GM21529 (cell line): ENCODE data around the gene CALB2.
"Not testable (repeated sequence)": the region's sequence is repeated elsewhere in the genome, so short reads cannot be mapped to it uniquely, and the experiment has no call there.

Experiments
- ATAC-seq: cut with Tn5 transposase; IDR thresholded peaks from one replicate; pipeline ENCODE4 v1.9.1; 2021; ENCODE audit not compliant: unreplicated experiment

Gene CALB2

DNA sequence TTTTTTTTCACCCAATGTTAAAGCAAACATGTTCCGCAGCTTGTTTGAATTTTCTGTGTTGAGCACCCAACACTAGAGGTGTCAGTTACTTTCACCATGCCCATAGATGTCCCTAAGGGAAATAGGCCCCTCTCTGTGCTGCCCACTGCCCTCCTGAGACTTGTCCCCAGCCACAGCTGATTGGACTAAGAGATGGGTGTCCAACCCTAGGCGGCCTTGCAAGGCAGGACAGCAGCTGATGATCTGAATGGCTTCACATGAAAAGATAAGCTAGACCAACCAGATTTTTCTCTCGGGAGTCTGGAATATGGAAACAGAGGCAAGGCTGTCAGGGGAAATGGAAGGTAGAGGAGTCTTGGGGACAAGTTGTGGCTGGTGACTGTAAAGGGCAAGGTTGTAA, 6.1 kb upstream of the CALB2 start:
- no peak for ATAC-seq

DNA sequence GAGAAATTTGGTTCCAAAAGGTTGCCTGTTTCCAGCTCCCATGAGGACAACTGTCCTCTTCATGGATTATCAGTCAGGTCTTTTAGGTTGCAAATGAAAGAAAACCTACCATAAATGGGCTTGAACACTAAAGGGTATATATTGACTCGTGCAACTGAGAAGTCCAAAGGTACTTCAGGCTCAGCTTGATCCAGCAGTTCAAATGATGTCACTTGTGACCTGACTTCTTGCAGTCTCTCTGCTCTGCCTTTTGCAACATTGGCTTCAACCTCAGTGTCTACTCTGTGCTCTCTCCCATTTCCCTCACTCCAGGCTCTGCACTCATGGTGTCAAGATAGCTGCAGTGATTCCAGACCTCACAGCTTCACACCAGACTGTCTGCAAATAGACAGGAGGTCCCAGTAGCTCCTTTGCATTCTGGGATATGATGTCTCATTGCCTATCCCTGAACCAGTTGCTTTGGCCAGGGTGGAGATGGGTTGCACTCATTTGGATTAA, 5.5 kb upstream of the CALB2 start:
- no peak for ATAC-seq

DNA sequence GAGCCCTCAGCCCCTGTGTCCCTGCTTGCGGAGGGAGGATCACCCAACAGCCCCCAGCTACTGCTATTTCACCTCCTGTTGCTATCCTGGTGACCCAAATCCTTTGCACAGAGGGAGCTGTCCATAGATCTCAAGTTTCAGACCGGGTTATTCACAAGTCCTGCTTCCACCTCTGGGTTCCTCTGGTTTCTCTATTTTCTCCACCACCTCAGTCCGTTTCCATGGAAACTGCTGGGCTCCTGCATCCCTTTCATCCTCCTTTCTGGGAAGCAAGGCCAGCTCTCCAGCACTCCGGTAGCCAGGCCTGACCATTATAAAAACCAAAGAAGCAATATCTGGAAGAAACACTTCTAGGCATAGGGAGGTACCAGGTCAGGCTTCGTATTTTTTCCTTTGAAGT, 4.8 kb upstream of the CALB2 start:
- ATAC-seq = no peak

DNA sequence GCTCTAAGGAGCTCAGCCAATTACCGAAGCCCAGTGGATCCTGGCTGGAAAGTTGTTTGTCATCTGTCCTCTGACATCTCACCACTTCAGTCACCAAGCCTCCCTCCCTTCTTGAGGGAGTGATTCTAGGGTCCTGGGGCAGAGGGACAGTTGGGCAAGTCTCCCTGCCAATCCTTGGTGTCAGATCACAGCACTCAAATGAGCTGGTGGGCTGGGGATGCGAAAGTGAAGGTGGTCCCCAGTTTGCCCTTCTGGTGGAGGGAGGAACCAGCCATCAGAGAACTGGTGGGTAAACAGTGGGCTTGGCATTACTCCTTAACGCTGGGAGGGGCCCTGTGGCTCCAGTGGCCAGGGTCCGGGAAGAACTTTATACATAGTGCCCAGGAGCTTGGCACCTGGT, 4.4 kb upstream of the CALB2 start:
- no peak for ATAC-seq

DNA sequence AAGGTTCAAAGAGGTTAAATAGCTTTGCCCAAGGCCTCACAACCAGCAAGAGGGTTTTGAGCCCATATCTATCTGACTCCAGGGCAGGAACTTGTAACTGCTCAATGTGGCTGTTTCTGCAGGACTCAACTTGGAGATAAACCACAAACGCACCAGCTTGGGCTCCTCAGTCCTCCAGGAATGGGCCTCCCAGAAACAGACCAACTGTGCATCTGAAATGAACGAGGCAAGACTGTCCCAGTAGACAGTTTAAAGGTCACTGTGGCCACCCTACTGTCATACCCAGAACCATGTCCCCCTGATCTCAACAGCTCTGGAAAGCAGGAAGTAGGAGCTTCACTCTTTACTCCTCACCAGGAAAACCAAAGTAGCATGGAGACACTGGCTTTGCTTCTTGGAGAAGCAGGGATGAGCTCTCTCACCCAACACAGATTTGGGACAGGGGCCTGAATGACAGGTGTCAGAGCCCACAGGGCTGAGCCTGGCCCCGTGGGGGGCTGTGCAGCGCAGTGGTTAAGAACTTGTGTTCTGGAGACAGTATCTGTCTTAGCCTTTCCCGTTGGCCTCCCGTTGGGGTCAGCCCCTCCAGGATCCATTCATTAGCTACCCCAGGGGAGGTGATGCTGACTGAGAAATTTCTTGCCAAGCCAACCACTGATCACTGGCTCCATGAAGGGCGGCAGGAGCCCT, 2.3 kb upstream of the CALB2 start:
- ATAC-seq = no peak

DNA sequence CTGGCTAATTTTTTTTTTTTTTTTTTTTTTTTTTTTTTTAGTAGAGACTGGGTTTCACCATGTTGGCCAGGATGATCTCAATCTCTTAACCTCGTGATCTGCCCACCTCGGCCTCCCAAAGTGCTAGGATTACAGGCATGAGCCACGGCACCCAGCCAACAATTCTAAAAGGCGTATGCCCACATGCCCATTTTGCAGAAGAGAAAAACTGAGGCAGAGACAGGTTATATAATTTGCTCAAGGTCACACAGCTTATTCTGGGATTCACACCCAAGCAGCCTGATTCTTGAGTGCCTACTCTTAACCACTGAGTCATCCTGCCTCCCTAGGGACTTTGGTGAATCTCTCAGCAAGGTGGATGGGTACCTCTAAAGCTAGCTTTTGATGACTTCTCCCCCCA, 1.6 kb upstream of the CALB2 start:
- not testable (repeated sequence) for ATAC-seq

DNA sequence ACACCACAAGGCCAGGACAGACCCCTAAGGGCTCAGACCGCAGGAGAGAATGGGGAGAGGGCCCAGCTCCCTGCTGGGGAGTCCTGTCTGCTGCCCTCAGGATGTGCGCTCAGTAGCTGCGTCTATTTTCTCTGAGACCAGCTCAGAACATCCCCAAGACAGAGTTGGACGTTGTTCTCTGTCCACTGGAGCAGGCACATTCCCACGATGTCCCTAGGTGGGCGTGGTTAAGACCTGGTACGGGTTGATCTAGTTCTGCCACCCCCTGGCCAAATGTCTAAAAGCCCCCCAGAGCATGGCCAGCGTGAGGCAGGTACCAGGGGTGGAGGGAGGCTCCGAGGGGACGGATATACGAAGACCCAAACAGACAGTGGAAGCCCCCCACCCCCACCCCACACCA, 842 bp upstream of the CALB2 start:
- no peak for ATAC-seq

DNA sequence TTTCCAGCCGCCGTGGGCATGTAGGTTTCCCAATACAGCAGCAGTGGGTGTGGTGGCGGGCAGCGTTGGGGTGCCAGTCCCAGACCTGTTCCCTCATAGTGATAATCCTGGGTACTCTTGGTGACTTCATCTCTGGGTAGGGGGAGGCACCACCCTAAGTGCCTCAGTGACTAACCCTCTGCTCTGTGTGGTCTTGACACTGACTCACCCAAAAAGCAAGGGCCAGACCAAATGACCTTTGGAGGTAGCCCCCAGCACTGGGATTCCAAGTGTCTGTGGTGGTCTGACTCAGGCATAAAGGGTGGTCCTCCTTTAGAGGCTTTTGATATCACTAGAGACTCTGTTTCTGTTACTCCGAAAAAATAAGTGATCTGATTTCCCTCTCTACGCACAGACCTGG, 908 bp downstream of the CALB2 start:
- no peak for ATAC-seq

DNA sequence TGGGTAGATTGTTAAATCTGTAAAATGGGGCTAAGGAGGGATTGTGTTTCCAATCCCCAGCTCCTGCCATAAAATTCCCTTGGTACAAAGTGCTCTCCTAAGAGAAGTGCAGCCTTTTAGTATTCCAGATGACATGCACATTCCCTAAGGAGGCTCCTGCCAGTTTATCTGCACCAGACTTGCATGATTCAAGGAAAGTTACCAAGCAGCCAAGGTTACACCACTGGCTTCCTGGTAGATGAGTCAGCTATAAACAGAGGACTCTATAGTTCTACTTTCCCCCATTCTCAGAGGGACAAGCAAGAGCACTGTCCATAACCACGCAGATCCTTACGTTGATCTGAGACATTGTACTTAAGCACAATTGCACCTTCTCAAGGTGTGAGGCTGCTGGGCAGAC, 1.9 kb downstream of the CALB2 start:
- no peak for ATAC-seq

DNA sequence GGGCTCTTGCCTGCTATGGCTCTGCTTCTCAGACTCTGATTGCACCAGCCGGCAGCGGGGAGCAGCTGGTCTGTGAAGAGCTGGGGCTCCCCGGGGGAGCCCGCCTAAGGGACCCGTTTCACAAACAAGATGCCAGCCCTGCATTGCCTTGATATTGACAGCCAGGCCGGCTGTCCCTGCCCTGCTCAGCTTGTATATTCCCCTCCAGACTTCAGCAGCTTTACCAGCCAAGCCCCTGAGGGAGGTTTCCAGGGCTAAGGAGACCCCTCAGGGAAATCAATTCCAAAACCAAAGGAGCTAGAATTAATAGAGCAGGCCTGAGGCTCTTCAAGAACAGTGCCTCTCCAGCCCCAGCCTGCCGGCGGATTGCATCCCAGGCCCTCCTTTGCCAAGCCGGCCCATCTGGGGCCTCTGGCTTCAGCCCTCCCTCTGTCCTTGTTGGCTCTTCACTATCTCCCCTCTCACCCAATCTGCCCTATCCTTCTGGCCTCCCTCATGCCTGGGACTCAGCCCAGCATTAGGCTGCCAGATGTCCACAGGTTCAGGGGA, 5.7 kb downstream of the CALB2 start:
- ATAC-seq = no peak

DNA sequence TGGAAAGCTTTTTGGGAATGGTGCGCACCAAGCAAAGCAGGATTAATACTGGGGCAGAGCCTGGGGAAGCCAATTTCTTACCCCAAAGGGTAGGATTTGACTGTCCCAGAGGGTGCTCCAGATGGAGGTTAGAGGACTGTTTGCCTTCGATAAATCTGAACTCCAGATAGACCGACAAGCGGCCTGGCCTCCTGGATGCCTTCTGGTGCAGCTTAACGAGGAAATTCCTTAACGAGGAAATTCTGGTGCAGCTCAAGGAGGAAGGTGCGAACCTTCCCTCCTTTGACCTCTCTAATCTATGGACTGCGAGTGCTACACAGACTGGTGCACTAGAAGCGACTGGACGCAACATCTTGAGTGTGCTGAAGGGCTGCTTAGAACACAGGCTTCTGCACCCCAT, 6.5 kb downstream of the CALB2 start:
- no peak for ATAC-seq

DNA sequence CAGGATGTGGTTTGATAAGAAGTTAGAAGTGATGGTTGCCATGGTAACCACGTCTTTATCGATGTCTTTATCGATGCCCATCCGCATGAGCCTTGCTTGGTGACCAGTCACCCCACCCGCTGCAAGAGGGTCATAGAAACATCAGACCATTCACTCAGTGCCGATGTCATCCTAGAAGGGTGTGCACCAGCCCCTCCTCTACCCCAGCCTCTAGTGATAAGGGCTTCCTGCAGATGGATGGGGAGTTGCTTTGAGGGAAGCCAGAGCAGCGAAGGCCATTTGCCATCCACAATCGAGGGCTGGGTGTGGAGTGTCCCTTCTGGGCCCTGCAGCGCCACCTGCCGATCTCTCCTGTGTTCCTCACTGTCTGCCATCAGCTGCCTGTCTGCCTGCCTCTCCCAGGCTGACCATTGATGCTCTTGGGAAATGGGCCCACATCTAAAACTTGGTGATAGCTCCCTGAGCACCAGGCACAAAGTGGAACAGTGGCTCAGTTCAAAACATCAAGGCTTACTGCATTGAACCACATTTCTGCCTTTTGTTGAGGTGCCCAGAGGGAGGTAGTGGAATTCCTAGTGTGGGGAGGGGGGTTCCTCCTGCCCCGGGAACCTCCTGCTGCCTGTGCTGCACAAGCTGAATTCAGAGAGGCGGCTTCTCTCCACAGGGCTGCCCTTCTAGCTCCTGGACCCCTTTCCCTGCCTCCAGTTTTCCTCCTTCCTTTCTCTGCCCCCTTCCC, 8.9 kb downstream of the CALB2 start:
- ATAC-seq = no peak

DNA sequence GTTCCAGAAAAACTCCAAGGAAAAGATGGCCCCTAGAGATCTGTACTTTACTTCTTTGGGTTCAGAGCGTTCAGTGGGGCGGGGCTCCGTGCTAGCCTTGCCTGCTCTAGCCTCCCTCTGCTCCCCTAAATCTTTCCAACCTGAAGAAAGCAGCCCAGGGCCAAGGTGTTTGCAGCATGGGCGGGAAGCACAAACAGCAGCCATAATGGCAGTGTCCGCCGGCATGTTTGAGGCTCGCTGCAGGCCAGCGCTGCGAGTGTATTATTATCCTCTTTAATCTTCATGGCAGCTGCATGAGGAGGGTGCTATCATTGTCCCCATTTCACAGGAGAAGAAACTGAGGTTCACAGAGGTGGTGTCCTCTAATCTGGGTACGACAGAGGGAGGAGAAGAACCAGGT, 10.4 kb downstream of the CALB2 start:
- ATAC-seq = no peak

DNA sequence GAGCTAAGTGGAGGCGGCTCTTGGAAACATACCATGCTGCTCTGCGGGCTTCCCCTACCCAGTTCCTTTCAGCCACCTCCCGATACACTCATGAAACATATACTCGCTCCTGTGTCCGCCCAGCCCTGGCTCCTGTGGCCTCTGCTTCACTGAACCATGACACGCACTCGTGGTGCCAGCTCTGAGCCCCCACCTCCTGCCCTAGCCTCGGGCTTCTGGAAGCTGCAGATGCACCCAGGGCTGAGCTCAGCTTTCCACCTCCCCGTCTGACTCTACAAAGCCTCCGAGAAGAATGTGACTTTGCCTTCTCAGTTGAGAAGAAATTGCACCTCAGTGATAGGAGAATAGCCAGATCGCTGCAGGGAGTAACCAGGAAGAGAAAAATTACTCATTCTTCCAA, 11.0 kb downstream of the CALB2 start:
- ATAC-seq = no peak

DNA sequence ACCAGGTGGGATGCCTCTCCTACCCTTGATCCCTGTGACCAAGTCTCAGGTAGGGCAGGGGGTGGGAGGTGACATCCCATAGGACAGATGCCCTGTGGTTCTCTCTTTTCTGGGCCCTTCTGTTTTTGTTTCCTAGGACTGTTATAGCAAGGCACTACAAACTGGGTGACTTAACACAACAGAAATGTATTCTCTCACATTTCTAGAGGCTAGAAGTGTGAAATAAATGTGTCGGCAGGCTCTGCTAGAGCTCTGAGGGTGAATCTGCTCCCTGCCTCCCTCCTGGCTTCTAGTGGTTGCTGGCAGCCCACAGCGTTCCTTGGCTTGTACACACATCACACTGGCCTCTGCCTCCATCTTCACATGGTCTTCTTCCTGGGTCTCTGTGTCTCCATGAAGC, 12.7 kb downstream of the CALB2 start:
- no peak for ATAC-seq

DNA sequence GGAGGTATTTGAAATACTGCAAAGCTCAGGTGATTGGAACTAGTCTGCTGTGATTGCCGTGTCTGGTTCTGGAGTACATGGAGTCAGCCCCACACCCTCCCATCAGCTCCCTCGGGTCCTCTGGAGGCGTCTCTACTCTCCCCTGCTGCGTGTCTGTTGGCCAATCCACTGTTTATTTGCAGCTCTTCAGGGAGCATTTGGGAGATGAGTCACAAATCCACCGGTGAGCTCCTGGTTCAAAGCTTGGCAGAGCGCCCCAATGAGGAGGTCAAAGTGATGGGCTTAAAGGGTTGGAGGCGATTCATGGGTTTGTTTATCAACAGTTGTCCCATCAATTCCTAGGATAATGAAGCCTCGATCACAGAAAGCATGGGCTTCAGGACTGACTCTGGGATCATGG, 14.6 kb downstream of the CALB2 start:
- no peak for ATAC-seq

DNA sequence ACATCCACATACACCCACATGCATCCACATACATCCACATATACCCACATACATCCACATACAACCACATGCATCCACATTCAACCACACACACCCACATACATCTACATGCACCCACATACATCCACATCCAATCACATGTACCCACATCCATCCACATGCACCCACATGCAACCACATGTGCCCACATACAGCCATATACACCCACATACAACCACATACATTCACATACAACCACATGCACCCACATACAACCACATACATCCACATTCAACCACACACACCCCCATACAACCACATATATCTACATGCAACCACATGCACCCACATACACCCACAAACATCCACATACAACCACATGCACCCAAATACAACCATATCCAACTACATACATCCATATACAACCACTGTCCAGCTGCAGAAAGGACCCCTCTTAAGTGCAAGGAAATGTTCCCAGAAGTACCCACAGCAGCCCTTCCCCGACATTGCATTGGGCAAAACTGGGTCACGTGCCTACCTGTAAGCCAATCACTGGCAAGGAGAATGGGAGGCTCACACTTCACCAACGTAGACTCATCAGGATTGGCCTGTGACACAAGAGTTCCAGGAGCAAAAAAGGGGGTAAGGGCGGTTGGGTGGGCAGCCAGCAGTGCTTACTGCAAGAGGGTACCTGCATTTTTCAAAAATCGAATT, 18.1 kb downstream of the CALB2 start:
- ATAC-seq = no peak

DNA sequence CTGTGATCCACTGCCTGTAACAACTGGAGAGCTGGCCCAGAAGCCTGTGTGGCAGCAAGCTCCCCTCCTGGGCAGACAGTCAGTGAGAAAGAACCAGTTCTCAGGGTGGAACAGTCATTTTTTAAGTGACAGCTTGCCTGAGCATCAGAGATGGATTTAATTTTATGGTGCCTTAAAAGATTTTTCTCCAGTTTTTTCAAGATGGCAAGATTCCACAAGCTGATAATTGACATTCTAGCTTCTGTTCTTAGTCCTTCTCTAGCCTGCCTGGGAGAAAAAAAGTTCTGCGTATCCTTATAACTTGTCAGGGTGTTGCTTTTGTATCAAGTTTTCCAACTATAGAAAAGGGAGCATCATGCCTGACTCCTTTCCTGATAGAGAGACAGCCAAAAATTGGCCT, 21.2 kb downstream of the CALB2 start:
- no peak for ATAC-seq

DNA sequence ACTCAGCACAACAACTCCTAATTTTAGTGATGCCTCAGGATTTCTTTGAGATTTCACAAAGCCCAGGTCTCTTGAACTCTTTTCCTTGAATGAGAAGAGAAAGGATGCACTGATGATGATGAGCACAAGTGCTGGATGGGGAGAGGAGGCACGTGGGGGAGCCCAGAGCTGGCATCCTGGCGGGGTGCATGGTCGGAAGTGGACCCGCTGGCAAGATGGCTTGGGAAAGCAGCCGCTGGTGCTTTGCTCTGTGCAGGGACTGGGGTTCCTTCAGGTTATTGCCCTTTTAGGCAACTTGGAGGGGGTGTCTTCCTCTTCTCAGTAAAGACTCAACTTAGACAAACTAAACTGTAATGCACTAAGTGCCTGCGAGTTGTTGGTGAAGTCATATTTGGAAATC, 22.3 kb downstream of the CALB2 start:
- ATAC-seq = no peak

DNA sequence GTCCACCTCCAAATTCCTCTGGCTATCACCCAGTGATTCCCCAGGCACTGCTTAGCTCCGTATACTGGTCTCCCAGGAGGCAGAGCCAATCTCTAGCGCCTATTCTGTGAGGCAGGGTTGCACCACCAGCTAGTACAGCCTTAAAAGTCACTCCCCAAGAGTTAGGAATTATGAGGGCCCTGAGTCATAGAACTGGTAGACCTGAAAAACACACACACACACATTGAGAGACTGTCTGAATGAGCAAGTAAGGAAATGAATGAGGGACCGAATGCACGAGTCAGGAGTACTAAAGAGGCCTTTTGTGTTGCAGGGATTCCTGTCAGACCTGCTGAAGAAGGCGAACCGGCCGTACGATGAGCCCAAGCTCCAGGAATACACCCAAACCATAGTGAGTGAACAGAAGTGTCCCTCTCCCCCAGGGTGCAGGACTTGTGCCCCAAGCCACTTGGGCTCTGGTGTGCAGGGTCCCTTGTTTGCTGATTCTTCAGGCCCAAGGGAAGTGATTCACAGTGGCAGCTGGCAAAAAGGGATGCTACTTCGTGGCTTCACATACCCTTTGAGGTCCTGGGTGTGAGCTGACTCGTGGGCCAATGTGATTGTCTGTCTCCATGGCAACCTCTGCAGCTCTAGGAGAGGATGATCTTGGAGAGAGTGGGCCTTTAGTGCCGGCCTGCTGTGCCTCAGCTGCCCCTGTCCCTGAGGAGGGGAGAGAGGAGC, 24.7 kb downstream of the CALB2 start:
- ATAC-seq = no peak

DNA sequence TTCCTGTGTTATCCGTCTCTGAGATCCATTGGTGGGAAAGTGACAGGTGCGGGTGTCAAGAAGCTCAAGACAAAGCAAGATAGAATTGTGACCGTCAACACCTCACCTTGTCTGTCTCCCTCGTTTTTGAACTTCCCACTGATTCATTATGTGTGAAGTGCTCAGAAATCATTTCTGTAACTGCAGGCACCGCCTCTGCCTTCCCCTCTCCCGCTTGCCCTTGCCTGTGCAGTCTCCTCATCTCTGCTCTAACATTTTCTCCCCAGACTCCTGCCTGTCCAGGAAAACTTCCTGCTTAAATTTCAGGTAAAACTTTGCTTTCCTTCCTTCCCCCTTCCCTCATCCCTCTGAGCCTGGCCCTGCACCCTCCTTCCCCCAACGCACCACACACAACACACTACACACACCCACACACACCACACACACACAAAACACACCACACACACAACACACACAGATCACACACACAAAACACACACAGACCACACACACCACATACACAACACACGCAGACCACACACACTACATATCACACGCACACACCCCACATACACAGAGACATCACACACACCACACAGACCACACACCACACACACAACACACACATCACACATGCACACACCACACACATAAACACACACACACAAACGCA, 25.7 kb downstream of the CALB2 start:
- no peak for ATAC-seq
